HEK293T (cell line): Measurements from ENCODE around the gene CCNL2.

ENCODE experiments used
- BHLHE40 ChIP-seq: fragments of 450-650 bp; IDR thresholded peaks from 2 replicates; pipeline ENCODE4 v1.6.1; 2016; ENCODE audit warnings: mild to moderate bottlenecking, moderate library complexity, borderline replicate concordance
- ELF4 ChIP-seq: fragments of 450-650 bp; IDR thresholded peaks from 2 replicates; pipeline ENCODE4 v1.6.1; 2017; ENCODE audit warnings: antibody characterized with exemption
- FOXA1 ChIP-seq: fragments of 450-650 bp; IDR thresholded peaks from 2 replicates; pipeline ENCODE4 v1.6.1; 2016; ENCODE audit warnings: mild to moderate bottlenecking
- FOXM1 ChIP-seq: fragments of 450-650 bp; IDR thresholded peaks from 2 replicates; pipeline ENCODE4 v1.6.1; 2017; ENCODE audit warnings: mild to moderate bottlenecking, borderline replicate concordance
- PKNOX1 ChIP-seq: fragments of 450-650 bp; IDR thresholded peaks from 2 replicates; pipeline ENCODE4 v1.6.1; 2016
- SP1 ChIP-seq: fragments of 450-650 bp; IDR thresholded peaks from 2 replicates; pipeline ENCODE4 v1.6.1; 2017
- SUZ12 ChIP-seq: fragments of 450-650 bp; IDR thresholded peaks from 2 replicates; pipeline ENCODE4 v1.6.1; 2016; ENCODE audit warnings: mild to moderate bottlenecking

GRCh38 chr1:1352786-1353388 lies 46.2 kb downstream of the CCNL2 start:
- TF ChIP-seq FOXA1 (no peak), SP1 (no peak), SUZ12 (no peak), BHLHE40 (no peak), ELF4 (no peak), PKNOX1 (no peak), FOXM1 (no peak)
